Tibial artery (tissue), 4 donors: Measurements from ENCODE around the gene PGAP3.
"Not testable (repeated sequence)": the region's sequence is repeated elsewhere in the genome, so short reads cannot be mapped to it uniquely, and the experiment has no call there.

Source experiments
- DNase-seq, 2 donors: peaks; one replicate each; pipeline ENCODE4 v3.0.0-alpha.2; 2019
- H3K27ac ChIP-seq, 2 donors: fragments of 200-600 bp; sonication (generic) in 1 of 2; 1 replicate in 1 of 2; 2 replicates in 1 of 2; pipeline ENCODE4 v1.5.1; 2018 to 2019; ENCODE audit warnings: mild to moderate bottlenecking in 1 of 2
- H3K27me3 ChIP-seq, 2 donors: fragments of 200-600 bp; sonication (generic) in 1 of 2; one replicate each; pipeline versions ENCODE4 v1.5.1 to v1.6.0; 2016 to 2019
- H3K36me3 ChIP-seq, 3 donors: fragments of 200-600 bp; sonication (generic) in 2 of 3; one replicate each; pipeline ENCODE4 v1.5.1; 2016 to 2019; ENCODE audit warnings: mild to moderate bottlenecking in 2 of 3
- H3K4me1 ChIP-seq, 4 donors: fragments of 200-600 bp; sonication (generic) in 2 of 4; 1 replicate in 3 of 4; 2 replicates in 1 of 4; pipeline ENCODE4 v1.5.1; 2016 to 2019
- H3K4me3 ChIP-seq, 2 donors: fragments of 200-600 bp; sonication (generic) in 1 of 2; 1 replicate in 1 of 2; 2 replicates in 1 of 2; pipeline ENCODE4 v1.5.1; 2018 to 2019; ENCODE audit warnings: mild to moderate bottlenecking in 2 of 2
- H3K9me3 ChIP-seq, 3 donors: fragments of 200-600 bp; sonication (generic) in 1 of 3; one replicate each; pipeline ENCODE4 v1.5.1; 2016 to 2019
- intact Hi-C: fragments of 100-400 bp; cut with DNase I; formaldehyde crosslinking; loops from one replicate; pipeline ENCODE4 v1.15.0; 2023; ENCODE audit warnings: low total_unique reads
- TF ChIP-seq, protein P1 (sequence below), 2 experiments: fragments of 200-600 bp in 1 of 2; fragments of 450-650 bp in 1 of 2; IDR thresholded peaks; one replicate each; pipeline ENCODE4 v1.5.1; 2017 to 2019; ENCODE audit warnings: antibody characterized with exemption in 2 of 2, mild to moderate bottlenecking in 1 of 2, moderate library complexity in 1 of 2

PGAP3 gene

DNA sequence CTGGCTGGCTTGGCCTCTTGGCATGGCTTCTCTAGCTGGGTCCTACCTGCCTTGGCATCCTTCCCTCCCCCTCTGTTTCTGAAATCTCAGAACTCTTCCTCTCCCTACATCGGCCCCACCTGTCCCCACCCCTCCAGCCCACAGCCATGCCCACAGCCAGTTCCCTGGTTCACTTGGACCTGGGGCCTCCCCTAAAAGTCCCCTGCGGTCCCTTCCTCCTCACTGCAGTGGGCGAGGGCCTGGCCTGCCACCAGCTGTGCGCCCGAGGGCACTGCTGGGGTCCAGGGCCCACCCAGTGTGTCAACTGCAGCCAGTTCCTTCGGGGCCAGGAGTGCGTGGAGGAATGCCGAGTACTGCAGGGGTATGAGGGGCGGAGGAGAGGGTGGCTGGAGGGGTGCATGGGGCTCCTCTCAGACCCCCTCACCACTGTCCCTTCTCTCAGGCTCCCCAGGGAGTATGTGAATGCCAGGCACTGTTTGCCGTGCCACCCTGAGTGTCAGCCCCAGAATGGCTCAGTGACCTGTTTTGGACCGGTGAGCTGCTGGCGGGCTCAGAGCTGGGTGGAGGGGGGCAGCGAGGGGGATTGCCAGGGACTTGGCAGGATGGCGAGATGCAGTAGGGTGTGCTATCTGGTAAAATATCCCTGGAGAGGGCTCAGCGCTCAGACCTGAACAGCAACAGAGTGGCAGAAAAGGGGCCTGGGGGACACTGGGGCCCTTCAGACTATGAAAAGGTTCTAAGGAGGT, 28.4 kb upstream of the PGAP3 start:
- H3K27ac ChIP-seq = no peak overlapping the region
- TF ChIP-seq, protein P1, sequence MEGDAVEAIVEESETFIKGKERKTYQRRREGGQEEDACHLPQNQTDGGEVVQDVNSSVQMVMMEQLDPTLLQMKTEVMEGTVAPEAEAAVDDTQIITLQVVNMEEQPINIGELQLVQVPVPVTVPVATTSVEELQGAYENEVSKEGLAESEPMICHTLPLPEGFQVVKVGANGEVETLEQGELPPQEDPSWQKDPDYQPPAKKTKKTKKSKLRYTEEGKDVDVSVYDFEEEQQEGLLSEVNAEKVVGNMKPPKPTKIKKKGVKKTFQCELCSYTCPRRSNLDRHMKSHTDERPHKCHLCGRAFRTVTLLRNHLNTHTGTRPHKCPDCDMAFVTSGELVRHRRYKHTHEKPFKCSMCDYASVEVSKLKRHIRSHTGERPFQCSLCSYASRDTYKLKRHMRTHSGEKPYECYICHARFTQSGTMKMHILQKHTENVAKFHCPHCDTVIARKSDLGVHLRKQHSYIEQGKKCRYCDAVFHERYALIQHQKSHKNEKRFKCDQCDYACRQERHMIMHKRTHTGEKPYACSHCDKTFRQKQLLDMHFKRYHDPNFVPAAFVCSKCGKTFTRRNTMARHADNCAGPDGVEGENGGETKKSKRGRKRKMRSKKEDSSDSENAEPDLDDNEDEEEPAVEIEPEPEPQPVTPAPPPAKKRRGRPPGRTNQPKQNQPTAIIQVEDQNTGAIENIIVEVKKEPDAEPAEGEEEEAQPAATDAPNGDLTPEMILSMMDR (IDR thresholded peaks at IDR 0.05) = no peak
- intact Hi-C loops = no loop called here
- DNase-seq = no peak
- no peak overlapping the region for H3K4me3 ChIP-seq
- H3K9me3 ChIP-seq = no peaks in the 10 kb centered on the region
- H3K36me3 ChIP-seq = peaks cover 67 to 97% (median 70%) of the 10 kb centered on the region in 3 donors
- no peaks in the 10 kb centered on the region for H3K27me3 ChIP-seq
- peaks cover 0 to 15% (median 0%) of the 10 kb centered on the region in 4 donors for H3K4me1 ChIP-seq

DNA sequence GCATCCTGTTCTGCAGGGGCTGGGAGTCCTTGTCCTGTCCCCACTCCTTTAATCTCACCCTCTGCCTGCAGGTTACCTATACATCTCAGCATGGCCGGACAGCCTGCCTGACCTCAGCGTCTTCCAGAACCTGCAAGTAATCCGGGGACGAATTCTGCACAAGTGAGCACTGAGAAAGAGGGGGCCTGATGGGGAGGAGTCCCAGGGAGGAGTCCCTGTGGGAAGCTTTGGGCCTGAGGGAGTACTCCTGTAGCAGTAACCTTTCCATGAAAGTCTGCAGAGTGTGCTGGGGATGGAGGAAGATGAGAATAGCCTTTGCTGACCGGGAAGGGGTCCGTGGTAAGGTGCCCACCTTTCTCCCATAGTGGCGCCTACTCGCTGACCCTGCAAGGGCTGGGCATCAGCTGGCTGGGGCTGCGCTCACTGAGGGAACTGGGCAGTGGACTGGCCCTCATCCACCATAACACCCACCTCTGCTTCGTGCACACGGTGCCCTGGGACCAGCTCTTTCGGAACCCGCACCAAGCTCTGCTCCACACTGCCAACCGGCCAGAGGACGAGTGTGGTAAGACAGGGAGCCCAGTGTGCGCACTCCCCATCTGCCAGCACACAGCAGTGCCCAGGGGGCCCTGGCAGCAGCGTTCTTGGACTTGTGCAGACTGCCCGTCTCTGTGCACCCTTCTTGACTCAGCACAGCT, 27.7 kb upstream of the PGAP3 start:
- H3K27me3 ChIP-seq = no peaks in the 10 kb centered on the region
- DNase-seq = no peak
- intact Hi-C loops = no loop called here
- TF ChIP-seq, protein P1 (IDR thresholded peaks at IDR 0.05) = no peak
- H3K27ac ChIP-seq = no peak overlapping the region
- H3K9me3 ChIP-seq = no peaks in the 10 kb centered on the region
- H3K4me1 ChIP-seq = peaks cover 0 to 15% (median 0%) of the 10 kb centered on the region in 4 donors
- no peak overlapping the region for H3K4me3 ChIP-seq
- H3K36me3 ChIP-seq = peaks cover 74 to 100% (median 78%) of the 10 kb centered on the region in 3 donors

DNA sequence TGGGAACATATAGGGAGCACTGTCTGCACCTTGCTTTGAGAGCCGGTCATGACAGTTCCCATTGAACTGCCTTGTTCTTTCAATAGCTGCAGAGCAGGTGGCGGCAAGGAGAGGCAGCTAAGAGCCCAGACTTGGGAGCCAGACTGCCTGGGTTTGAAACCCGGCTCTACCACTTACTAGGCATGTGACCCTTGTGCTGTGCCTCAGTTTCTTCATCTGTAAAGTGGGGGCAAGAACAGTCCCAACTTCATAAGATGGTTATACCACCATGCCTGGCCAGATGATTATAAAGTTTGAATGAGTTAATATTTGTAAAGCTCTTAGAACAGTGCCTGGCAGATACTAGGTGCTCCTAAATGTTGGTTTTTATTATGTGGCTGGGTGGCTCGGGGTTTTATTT, 26.4 kb upstream of the PGAP3 start:
- TF ChIP-seq, protein P1 (IDR thresholded peaks at IDR 0.05) = no peak
- H3K27me3 ChIP-seq = no peaks in the 10 kb centered on the region
- no peak overlapping the region for H3K27ac ChIP-seq
- H3K4me1 ChIP-seq = peaks cover 0 to 15% (median 0%) of the 10 kb centered on the region in 4 donors
- no peak overlapping the region for H3K4me3 ChIP-seq
- intact Hi-C loops = no loop called here
- H3K9me3 ChIP-seq = no peaks in the 10 kb centered on the region
- DNase-seq = no peak
- H3K36me3 ChIP-seq = peaks cover 79 to 100% (median 81%) of the 10 kb centered on the region in 3 donors

DNA sequence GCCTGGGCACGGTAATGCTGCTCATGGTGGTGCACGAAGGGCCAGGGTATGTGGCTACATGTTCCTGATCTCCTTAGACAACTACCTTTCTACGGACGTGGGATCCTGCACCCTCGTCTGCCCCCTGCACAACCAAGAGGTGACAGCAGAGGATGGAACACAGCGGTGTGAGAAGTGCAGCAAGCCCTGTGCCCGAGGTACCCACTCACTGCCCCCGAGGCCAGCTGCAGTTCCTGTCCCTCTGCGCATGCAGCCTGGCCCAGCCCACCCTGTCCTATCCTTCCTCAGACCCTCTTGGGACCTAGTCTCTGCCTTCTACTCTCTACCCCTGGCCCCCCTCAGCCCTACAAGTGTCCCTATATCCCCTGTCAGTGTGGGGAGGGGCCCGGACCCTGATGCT, 24.0 kb upstream of the PGAP3 start:
- no peak overlapping the region for H3K27ac ChIP-seq
- DNase-seq = no peak
- intact Hi-C loops = no loop called here

DNA sequence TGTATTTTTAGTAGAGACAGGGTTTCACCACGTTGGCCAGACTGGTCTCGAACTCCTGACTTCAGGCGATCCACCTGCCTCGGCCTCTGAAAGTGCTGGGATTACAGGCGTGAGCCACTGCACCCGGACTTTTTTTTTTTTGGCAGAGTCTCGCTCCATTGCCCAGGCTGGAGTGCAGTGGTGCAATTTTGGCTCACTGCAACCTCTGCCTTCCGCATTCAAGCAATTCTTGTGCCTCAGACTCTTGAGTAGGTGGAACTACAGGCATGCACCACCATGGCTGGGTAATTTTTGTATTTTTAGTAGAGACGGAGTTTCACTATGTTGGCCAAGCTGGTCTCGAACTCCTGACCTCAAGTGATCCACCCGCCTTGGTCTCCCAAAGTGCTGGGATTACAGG, 23.2 kb upstream of the PGAP3 start:
- peaks cover 0 to 34% (median 11%) of the 10 kb centered on the region in 4 donors for H3K4me1 ChIP-seq
- peaks cover 77 to 94% (median 77%) of the 10 kb centered on the region in 3 donors for H3K36me3 ChIP-seq
- H3K9me3 ChIP-seq, H3K4me3 ChIP-seq, DNase-seq, intact Hi-C loops, H3K27ac ChIP-seq, H3K27me3 ChIP-seq: not testable (repeated sequence)

More for the DNA sequence above, 24.0 kb upstream of the PGAP3 start:
- TF ChIP-seq, protein P1 (IDR thresholded peaks at IDR 0.05) = no peak
- no peak overlapping the region for H3K4me3 ChIP-seq
- H3K36me3 ChIP-seq = peaks cover 84 to 100% (median 85%) of the 10 kb centered on the region in 3 donors
- H3K4me1 ChIP-seq = peaks cover 0 to 30% (median 4%) of the 10 kb centered on the region in 4 donors
- H3K9me3 ChIP-seq = no peaks in the 10 kb centered on the region
- H3K27me3 ChIP-seq = no peaks in the 10 kb centered on the region
